Mucosa of descending colon (tissue), 3 donors: ENCODE measurements around the gene FOXP1. TPM values are rescaled to one million over a fixed set of nuclear protein-coding genes. Genes with fewer than 3 reads are reported as not detected.

Source experiments
- ATAC-seq: fragments of 200-7000 bp; cut with Tn5 transposase; one replicate; pipeline ENCODE4 v1.9.1; 2020; ENCODE audit warnings: mild to moderate bottlenecking, moderate library complexity
- DNase-seq, 3 donors: peaks; one replicate each; pipeline ENCODE4 v3.0.0-alpha.2; 2020
- H3K36me3 ChIP-seq: fragments of 200-600 bp; one replicate; pipeline ENCODE4 v1.8.0; 2021; ENCODE audit warnings: low read depth, mild to moderate bottlenecking
- H3K4me1 ChIP-seq: fragments of 200-600 bp; one replicate; pipeline ENCODE4 v1.8.0; 2021; ENCODE audit warnings: low read depth, mild to moderate bottlenecking
- H3K4me3 ChIP-seq: fragments of 200-600 bp; one replicate; pipeline ENCODE4 v1.8.0; 2021; ENCODE audit warnings: mild to moderate bottlenecking
- H3K9me3 ChIP-seq: fragments of 200-600 bp; one replicate; pipeline ENCODE4 v1.8.0; 2021; ENCODE audit warnings: mild to moderate bottlenecking
- CTCF ChIP-seq: fragments of 200-600 bp; IDR thresholded peaks from one replicate; pipeline ENCODE4 v1.8.0; 2022; ENCODE audit warnings: antibody characterized with exemption, mild to moderate bottlenecking
- intact Hi-C, 2 donors: fragments of 100-400 bp; cut with DNase I in 1 of 2; cut with micrococcal nuclease in 1 of 2; formaldehyde crosslinking; loops; one replicate each; pipeline versions ENCODE4 v1.11.0 to v1.11.1; 2022; cut with DNase I, micrococcal nuclease
- total RNA-seq, 3 donors: library from RNA; stranded (reverse); fragmentation: NEBNext Ultra II Directional in 2 of 3; extraction: Animal tissue kit (Norgen Biotek cat#: 25700) in 2 of 3; gene quantifications; one replicate each; pipeline versions ENCODE4 v1.2.1 to v1.2.4, GENCODE V29; 2021 to 2023
- donor health status: DM: no; HTN: no; CAD: no; lungs with moderate emphysema.
- donor health status: DM: no; HTN: no; CAD: no.
- donor health status: DM: no; HTN: yes; CAD: no.

Gene FOXP1
- total RNA-seq, 3 donors from 2014 or later = 133 to 217 (median 214) TPM

GRCh38 chr3:71153713-71154112, 429.8 kb downstream of the FOXP1 start:
- ATAC-seq (peak; percentile 86), DNase-seq (no peak)
- intact Hi-C loops = no loop called here
- Histone ChIP-seq H3K36me3 (no peaks in the 10 kb centered on the region), H3K9me3 (no peaks in the 10 kb centered on the region), H3K4me3 (no peak overlapping the region), H3K4me1 (peaks cover 15% of the 10 kb centered on the region)
- TF ChIP-seq CTCF = no peak

GRCh38 chr3:71152892-71153265, 430.6 kb downstream of the FOXP1 start:
- TF ChIP-seq CTCF = no peak
- Histone ChIP-seq H3K4me1 (peaks cover 15% of the 10 kb centered on the region), H3K9me3 (no peaks in the 10 kb centered on the region), H3K36me3 (no peaks in the 10 kb centered on the region), H3K4me3 (no peak overlapping the region)
- intact Hi-C loops = no loop called here
- DNase-seq = peak; percentile 74 to 76 (median 75)
- ATAC-seq = peak; percentile 88

GRCh38 chr3:71152039-71152891, 431.3 kb downstream of the FOXP1 start:
- TF ChIP-seq CTCF = no peak
- DNase-seq = no peak
- Histone ChIP-seq H3K4me1 (peaks cover 15% of the 10 kb centered on the region), H3K36me3 (no peaks in the 10 kb centered on the region), H3K4me3 (no peak overlapping the region), H3K9me3 (no peaks in the 10 kb centered on the region)
- intact Hi-C loops = no loop called here
- ATAC-seq = no peak

- ATAC-seq (no peak), DNase-seq (no peak)
- Histone ChIP-seq H3K9me3 (no peaks in the 10 kb centered on the region), H3K36me3 (no peaks in the 10 kb centered on the region), H3K4me1 (peaks cover 15% of the 10 kb centered on the region), H3K4me3 (no peak overlapping the region)
- intact Hi-C loops = no loop called here
- no peak for TF ChIP-seq CTCF
Observed at GRCh38 chr3:71149959-71150954, 433.3 kb downstream of the FOXP1 start.

GRCh38 chr3:71148455-71149060, 435.0 kb downstream of the FOXP1 start:
- ATAC-seq (no peak), DNase-seq (no peak)
- peaks cover 5% of the 10 kb centered on the region for H3K4me1 ChIP-seq
- no peaks in the 10 kb centered on the region for H3K36me3 ChIP-seq
- no peak overlapping the region for H3K4me3 ChIP-seq
- no peak for TF ChIP-seq CTCF
- intact Hi-C loops = no loop called here
- no peaks in the 10 kb centered on the region for H3K9me3 ChIP-seq
